ENCODE results near the gene APLP1.
"Not testable (repeated sequence)": the region's sequence is repeated elsewhere in the genome, so short reads cannot be mapped to it uniquely, and the experiment has no call there.

Gene APLP1

DNA sequence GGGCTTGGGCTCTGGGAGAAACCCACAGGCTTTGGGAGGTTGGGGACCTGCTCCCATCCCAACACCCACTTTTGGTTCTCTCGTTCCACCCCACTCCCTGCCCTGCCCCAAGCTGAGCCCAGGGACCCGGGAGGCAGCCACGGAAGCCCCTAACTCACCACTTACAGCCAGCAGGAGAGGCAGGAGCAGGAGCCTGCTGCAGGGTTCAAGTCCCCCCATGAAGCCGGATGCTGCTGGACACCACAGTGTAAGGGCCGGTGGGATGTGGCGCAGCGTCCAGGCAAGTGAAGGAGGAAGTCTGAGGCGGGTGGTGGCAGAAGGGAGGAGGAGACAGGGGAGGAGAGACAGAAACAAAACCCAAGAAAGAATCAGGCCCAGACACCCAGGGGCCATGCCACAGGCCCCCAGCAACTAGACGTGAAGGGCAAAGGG, 39.7 kb downstream of the APLP1 start, which contains the start of gene TYROBP:
Gene TYROBP, minus strand, starts transcription at position 286 of the 432 bp plus-strand sequence. Its CDS starts 67 bp downstream, at position 219.
- DNase-seq, result no peak

GRCh38 chr19:35908973-35909683, 40.8 kb downstream of the APLP1 start:
- no peak for DNase-seq

DNA sequence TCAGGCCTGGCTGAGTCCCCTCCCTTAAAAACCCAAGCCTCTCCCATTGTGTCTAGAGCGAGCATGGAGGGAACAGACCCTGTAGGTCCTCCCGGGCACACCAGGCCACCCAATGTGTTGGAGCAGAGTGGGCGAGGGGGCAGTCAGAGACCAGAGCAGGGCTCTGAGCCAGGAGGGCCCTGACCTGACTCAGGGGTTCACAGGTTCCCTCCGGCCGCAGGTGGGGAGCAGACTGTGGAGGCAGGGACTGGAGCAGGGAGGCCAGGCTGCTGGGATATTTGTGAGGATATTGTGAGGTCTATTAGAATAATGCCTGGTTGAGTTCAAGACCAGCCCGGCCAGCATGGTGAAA, 41.3 kb downstream of the APLP1 start:
- no peak for DNase-seq

- not testable (repeated sequence) for DNase-seq
Observed at GRCh38 chr19:35910355-35910754, 42.0 kb downstream of the APLP1 start.

- no peak for DNase-seq
Observed at GRCh38 chr19:35911173-35911572, 42.8 kb downstream of the APLP1 start.

GRCh38 chr19:35911790-35912189, 43.4 kb downstream of the APLP1 start:
- no peak for DNase-seq

- no peak for DNase-seq
Observed at GRCh38 chr19:35913589-35913988, 45.2 kb downstream of the APLP1 start.

GRCh38 chr19:35915443-35915842, 47.1 kb downstream of the APLP1 start:
- DNase-seq, result no peak

DNA sequence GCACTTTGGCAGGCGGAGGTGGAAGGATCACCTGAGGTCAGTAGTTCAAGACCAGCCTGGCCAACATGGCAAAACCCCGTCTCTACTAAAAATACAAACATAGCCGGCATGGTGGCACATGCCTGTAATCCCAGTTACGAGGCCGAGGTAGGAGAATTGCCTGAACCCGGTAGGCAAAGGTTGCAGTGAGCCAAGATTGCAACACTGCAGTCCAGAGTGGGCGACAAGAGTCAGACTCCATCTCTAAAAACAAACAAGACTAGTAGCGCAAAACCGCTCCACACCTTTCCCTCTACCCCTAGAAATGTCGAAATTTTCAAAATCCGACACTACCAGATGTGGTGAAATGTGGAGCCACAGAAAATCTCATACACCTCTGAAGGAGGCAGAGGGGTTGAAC, 50.9 kb downstream of the APLP1 start:
- DNase-seq, result no peak

- no peak for DNase-seq
Observed at GRCh38 chr19:35921012-35921411, 52.6 kb downstream of the APLP1 start.

- no peak for DNase-seq
Observed at GRCh38 chr19:35925501-35925900, 57.1 kb downstream of the APLP1 start.

DNA sequence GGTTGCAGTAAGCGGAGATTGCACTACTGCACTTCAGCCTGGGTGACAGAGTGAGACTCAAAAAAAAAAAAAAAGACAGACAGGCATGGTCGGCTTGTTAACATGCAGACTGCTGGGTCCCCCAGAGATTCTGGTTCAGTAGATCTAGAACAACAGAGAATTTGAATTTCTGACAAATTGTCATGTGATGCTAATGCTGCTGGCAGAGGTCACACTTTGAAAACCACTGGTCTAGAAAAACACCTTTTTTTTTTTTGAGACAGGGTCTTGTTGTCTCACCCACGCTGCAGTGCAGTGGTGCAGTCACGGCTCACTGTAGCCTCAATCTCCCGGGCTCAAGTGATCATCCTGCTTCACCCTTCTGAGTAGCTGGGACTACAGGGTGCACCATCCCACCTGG, 60.1 kb downstream of the APLP1 start:
- DNase-seq, result no peak

Measured in cortex of kidney (tissue), 1 donor.